Ishikawa (cell line): ENCODE measurements around the gene BIK.

ENCODE experiments used
- EGR1 ChIP-seq: IDR thresholded peaks from 2 replicates; pipeline ENCODE4 v1.6.1; 2012
- YY1 ChIP-seq: IDR thresholded peaks from 2 replicates; pipeline ENCODE4 v1.6.1; 2012; ENCODE audit warnings: low read depth

GRCh38 chr22:43100225-43100624, 10.3 kb upstream of the BIK start:
- TF ChIP-seq EGR1: no peak
- no peak for TF ChIP-seq YY1
